HG03039 (cell line): Measurements from ENCODE around the gene CLBA1.
"Not testable (repeated sequence)": the region's sequence is repeated elsewhere in the genome, so short reads cannot be mapped to it uniquely, and the experiment has no call there.

Experiments
- ATAC-seq: cut with Tn5 transposase; IDR thresholded peaks from one replicate; pipeline ENCODE4 v1.9.1; 2021; ENCODE audit warnings: mild to moderate bottlenecking, moderate library complexity; ENCODE audit not compliant: unreplicated experiment

Gene CLBA1

DNA sequence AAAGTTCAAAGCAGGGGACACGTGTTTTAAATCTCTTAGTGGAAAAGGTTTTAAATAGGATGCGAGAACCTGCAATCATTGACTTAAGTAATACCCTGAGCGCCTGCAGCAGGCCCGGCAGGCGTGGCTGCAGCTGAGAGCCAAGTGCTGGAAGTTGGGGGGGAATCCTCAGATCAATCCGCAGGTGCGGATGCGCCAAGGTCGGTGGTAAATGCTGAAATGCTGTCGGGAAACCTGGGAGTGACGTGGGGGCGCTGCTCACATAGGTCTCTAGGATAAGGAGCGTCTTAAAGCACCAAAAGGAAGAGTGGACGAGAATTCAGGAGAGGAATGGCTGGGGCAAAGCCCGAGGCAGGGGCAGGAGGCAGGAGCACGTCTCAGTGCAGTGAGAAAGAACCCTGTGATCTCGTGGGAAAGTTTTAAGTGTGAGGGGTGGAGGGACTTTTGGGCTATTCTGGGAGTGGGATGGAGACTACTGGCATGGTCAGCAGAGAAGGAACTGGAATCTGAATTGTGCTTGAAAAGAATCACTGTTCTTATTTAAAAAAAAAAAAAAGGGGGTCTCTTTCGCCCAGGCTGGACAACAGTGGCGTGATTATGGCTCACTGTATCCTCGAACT, 36.2 kb downstream of the CLBA1 start:
- ATAC-seq = no peak

- ATAC-seq = no peak
Observed at GRCh38 chr14:105022276-105022670, 36.7 kb downstream of the CLBA1 start.

DNA sequence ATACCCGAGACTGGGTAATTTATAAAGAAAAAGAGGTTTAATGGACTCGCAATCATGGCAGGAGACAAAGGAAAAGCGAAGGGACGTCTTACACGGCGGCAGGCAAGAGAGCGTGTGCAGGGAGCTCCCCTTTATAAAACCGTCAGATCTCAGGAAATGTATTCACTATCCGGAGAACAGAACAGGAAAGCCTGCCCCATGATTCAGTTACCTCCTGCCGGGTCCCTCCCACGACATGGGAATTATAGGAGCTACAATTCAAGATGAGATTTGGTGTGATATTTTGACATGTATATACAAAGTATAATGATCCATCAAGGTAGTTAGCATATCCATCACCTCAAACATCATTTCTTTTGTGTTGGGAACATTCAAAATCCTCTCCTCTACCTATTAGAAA, 37.6 kb downstream of the CLBA1 start:
- ATAC-seq = no peak

DNA sequence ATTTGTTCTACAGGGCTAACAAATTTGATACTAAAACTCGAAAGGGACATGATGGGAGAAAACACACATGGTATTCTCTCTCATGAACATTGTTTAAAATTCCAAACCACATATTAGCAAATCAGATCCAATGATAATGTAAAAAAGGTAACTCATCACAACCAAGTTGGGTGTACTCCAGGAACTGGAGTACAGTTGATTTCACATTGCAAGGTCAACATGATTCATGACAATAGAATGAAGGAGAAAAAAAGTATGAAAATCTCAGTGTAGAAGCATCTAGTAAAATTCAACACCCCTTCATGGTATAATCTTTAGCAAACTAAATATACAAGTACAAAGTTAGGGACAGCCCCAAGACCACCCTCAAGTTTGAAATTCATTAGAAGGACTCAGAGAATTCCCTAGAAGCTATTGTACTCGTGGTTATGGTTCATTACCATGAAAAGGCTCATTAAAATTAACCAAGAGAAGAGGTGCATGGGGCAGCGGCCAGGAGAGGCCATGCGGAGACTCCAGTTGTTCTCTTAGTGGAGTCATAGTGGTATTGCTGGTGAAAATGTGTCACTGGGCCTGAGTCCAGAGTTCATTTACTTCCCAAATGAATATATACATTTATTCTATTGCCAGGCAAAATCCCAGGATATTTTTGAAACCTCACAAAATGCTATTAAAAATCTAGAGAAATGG, 38.3 kb downstream of the CLBA1 start:
- no peak for ATAC-seq

DNA sequence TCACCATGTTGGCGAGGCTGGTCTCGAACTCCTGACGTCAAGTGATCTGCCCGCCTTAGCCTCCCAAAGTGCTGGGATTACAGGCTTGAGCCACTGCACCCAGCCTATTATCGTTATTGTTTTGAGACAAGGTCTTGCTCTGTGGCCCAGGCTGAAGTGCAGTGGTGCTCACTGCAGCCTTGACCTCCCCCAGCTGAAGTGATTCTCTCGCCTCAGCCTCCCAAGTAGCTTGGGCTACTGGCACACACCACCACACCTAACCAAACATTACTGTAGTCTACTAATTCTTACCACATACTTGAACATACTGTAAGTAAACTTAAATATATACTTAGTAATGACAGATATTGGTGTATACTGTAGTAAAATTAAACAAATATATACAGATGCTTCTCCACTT, 39.8 kb downstream of the CLBA1 start:
- ATAC-seq = no peak

- no peak for ATAC-seq
Observed at GRCh38 chr14:105026033-105026785, 40.6 kb downstream of the CLBA1 start.

GRCh38 chr14:105026802-105027563, 41.4 kb downstream of the CLBA1 start:
- ATAC-seq = no peak

GRCh38 chr14:105027718-105028117, 42.1 kb downstream of the CLBA1 start:
- not testable (repeated sequence) for ATAC-seq

- no peak for ATAC-seq
Observed at GRCh38 chr14:105028251-105028927, 42.8 kb downstream of the CLBA1 start.

- ATAC-seq = no peak
Observed at GRCh38 chr14:105029402-105029801, 43.8 kb downstream of the CLBA1 start.

DNA sequence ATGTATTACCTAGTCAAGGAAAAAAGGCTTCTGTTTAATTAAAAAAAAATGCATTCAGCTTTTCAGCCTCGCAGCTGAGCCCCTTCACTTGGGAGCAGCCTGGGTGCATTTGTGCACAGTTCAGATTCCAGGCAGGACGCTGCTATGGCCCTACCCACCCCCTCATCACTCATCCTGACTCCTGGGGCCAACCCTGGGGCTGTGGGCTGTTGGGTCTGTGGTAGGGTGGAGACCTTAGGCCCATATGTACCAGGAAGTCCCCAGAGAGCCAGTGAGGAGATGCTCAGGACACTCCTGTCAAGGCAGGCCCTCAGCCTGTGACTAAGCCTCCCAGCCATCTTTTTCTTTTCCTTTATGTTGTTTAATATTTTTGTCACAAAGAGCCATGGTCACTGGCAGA, 44.6 kb downstream of the CLBA1 start:
- no peak for ATAC-seq

- ATAC-seq = no peak
Observed at GRCh38 chr14:105030836-105031396, 45.3 kb downstream of the CLBA1 start.

GRCh38 chr14:105032451-105032901, 46.9 kb downstream of the CLBA1 start:
- not testable (repeated sequence) for ATAC-seq

DNA sequence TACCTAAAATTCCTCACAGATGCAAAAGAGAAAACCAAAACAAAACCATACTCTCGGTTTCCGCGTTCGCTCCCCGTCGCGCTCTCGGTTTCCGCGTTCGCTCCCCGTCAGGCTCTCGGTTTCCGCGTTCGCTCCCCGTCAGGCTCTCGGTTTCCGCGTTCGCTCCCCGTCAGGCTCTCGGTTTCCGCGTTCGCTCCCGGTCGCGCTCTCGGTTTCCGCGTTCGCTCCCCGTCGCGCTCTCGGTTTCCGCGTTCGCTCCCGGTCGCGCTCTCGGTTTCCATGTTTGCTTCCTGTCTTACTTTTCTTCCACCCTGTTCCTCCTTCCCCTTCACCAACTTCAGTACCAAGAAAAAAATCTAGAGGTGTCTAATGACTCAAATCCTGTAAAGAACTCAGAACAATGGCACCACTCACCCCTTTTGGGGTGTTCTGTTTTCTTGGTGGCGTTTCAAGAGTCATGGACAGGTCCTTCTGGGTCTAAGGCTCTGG, 47.9 kb downstream of the CLBA1 start:
- not testable (repeated sequence) for ATAC-seq

DNA sequence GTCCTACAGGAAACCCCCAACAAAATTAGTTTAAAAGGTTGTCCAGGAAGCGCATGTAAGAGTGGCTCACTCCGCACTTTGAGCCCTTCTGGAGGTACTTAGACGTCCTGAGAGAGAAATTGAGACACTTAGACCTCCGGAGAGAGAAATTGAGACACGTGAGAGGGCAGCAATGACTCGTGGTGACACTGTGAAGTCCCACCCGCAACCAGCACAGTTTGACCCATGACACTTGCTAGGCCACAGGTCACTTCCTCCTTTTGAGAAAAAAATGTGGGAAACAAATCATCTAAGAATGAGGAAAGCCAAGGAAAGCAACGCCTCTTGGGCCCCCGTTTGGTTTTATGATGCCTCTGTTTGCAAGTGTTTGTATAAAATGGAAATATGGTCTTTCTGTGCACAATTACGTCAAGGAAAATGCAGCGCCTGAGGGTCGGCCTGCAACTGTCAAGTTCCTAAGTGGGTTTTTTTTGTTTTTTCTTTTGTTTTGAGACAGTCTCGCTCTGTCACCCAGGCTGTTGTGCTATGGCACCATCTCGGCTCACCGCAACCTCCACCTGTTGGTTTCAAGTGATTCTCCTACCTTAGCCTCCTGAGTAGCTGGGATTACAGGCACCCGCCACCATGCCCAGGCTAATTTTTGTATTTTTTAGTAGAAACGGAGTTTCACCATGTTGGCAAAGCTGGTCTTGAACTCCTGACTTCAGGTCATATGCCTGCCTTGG, 48.9 kb downstream of the CLBA1 start:
- no peak for ATAC-seq

- not testable (repeated sequence) for ATAC-seq
Observed at GRCh38 chr14:105035616-105036015, 50.0 kb downstream of the CLBA1 start.

GRCh38 chr14:105039458-105040205, 54.0 kb downstream of the CLBA1 start:
- no peak for ATAC-seq

DNA sequence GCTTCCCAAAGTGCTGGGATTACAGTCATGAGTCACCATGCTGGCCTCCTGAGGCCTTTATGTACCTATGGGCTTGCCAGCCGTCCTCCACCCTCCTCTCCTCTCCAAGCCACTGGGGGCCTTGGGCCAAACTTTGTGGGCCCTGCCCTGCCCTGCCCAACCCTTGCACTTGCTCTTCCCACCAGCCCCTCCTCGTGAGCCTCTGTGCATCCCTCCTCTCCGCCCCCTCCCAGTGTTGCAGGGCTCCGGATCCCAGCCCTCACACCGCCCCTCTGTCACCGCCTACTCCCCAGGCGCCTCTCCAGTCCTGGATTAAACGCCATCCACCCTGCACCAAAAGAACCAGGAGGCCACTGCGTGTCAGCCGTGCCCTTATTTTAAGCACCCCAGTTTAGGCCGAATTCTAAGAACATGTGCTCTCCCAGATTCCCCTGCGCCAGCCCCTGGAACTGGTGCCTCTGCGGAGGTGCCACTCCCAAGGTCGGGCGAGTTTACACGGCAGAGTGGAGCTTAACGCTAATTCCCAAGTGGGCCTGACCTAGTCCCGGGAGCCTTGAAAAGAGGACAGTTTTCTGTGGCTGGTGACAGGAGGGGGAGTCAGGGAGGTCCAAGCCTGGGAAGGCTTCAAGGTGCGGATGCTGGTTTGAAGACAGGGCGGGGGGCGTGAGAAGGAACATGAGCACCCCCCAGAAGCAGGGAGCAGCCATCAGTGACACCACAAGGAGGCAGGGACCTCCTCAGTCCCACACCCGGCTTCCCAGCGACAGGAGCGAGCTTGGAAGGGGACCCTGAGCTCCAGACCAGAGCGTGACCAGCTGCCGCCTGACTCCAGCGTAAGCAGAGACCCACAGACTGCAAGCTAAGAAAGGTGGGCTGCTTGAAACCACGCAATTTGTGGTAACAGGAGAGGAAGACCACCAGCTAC, 56.5 kb downstream of the CLBA1 start:
- no peak for ATAC-seq
